Activated T-cell treated with anti-CD3 and anti-CD28 coated beads, Interleukin-2, amount 50 U/mL, for 4 hours (primary cell): ENCODE data around the gene BPGM. TPM values are rescaled to one million over a fixed set of nuclear protein-coding genes. Genes with fewer than 3 reads are reported as not detected.
A peak's percentile ranks its signal among the peaks of the same experiment; 100 is the strongest.

Experiments
- ATAC-seq, 2 donors: fragments of 200-7000 bp; cut with Tn5 transposase; one replicate each; pipeline ENCODE4 v1.10.0; 2021
- DNase-seq: peaks from one replicate; pipeline ENCODE4 v3.0.0-alpha.2; 2020
- H3K27me3 Mint-ChIP-seq: one replicate; pipeline ENCODE4 v1.8.0; 2021; ENCODE audit warnings: low read depth, mixed read lengths
- H3K36me3 Mint-ChIP-seq: one replicate; pipeline ENCODE4 v1.8.0; 2022; ENCODE audit warnings: mixed read lengths; ENCODE audit not compliant: insufficient read depth
- H3K4me1 Mint-ChIP-seq: one replicate; pipeline ENCODE4 v1.8.0; 2021; ENCODE audit warnings: low read depth, mixed read lengths
- H3K4me3 Mint-ChIP-seq: one replicate; pipeline ENCODE4 v1.8.0; 2021; ENCODE audit warnings: mild to moderate bottlenecking, moderate library complexity, mixed read lengths
- H3K9me3 Mint-ChIP-seq: one replicate; pipeline ENCODE4 v1.8.0; 2021; ENCODE audit warnings: mixed read lengths
- total RNA-seq, 3 donors: library from RNA; stranded (reverse); gene quantifications; one replicate each; pipeline ENCODE4 v1.2.1, GENCODE V29; 2021

BPGM gene
- total RNA-seq, 3 donors from 2014 or later, result 12.5 to 14.7 (median 13.4) TPM

DNA sequence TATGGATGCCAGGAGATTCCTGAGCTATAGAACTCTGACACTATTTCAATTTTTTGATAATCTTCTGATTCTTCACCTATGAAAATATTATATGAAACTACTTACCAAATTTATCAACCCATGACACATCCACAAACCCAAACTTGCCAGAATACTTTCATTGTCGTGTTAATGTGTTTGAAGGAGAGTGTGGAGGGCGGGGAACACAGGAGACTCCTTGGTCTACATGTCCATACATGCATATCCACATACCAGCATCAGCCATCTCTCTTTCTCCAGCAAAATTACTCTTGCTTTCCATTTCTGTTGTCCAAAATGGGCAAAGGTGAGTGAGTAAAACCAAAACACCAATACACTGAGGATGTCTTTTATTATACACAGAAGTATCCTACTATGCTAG, 23.5 kb upstream of the BPGM start:
- no peaks in the 10 kb centered on the region for H3K36me3 Mint-ChIP-seq
- H3K4me1 Mint-ChIP-seq, result no peaks in the 10 kb centered on the region
- no peaks in the 10 kb centered on the region for H3K9me3 Mint-ChIP-seq
- DNase-seq (no peak), ATAC-seq (no peak)
- H3K4me3 Mint-ChIP-seq, result no peak overlapping the region
- peaks cover 47% of the 10 kb centered on the region for H3K27me3 Mint-ChIP-seq

GRCh38 chr7:134625550-134625949, 21.1 kb upstream of the BPGM start:
- no peak for DNase-seq
- H3K9me3 Mint-ChIP-seq, result no peaks in the 10 kb centered on the region
- no peaks in the 10 kb centered on the region for H3K36me3 Mint-ChIP-seq
- no peak for ATAC-seq
- no peak overlapping the region for H3K4me3 Mint-ChIP-seq
- peaks cover 52% of the 10 kb centered on the region for H3K27me3 Mint-ChIP-seq
- no peaks in the 10 kb centered on the region for H3K4me1 Mint-ChIP-seq

GRCh38 chr7:134627109-134627774, 19.4 kb upstream of the BPGM start:
- ATAC-seq (no peak), DNase-seq (no peak)
- Mint-ChIP-seq H3K4me3 (no peak overlapping the region), H3K9me3 (no peaks in the 10 kb centered on the region), H3K36me3 (no peaks in the 10 kb centered on the region), H3K27me3 (peaks cover 45% of the 10 kb centered on the region), H3K4me1 (no peaks in the 10 kb centered on the region)

GRCh38 chr7:134627775-134628153, 18.9 kb upstream of the BPGM start:
- Mint-ChIP-seq H3K9me3 (no peaks in the 10 kb centered on the region), H3K4me3 (no peak overlapping the region), H3K4me1 (no peaks in the 10 kb centered on the region), H3K36me3 (no peaks in the 10 kb centered on the region), H3K27me3 (peaks cover 41% of the 10 kb centered on the region)
- ATAC-seq (no peak), DNase-seq (no peak)

GRCh38 chr7:134629445-134629844, 17.2 kb upstream of the BPGM start:
- peaks cover 36% of the 10 kb centered on the region for H3K27me3 Mint-ChIP-seq
- H3K36me3 Mint-ChIP-seq, result no peaks in the 10 kb centered on the region

GRCh38 chr7:134630237-134630636, 16.4 kb upstream of the BPGM start:
- Mint-ChIP-seq H3K4me1 (peaks cover 2% of the 10 kb centered on the region), H3K27me3 (peaks cover 28% of the 10 kb centered on the region), H3K9me3 (no peaks in the 10 kb centered on the region), H3K36me3 (no peaks in the 10 kb centered on the region), H3K4me3 (no peak overlapping the region)
- no peak for ATAC-seq
- DNase-seq, result no peak

More at GRCh38 chr7:134629445-134629844, 17.2 kb upstream of the BPGM start:
- Mint-ChIP-seq H3K4me1 (no peaks in the 10 kb centered on the region), H3K4me3 (no peak overlapping the region), H3K9me3 (no peaks in the 10 kb centered on the region)
- no peak for ATAC-seq
- no peak for DNase-seq

DNA sequence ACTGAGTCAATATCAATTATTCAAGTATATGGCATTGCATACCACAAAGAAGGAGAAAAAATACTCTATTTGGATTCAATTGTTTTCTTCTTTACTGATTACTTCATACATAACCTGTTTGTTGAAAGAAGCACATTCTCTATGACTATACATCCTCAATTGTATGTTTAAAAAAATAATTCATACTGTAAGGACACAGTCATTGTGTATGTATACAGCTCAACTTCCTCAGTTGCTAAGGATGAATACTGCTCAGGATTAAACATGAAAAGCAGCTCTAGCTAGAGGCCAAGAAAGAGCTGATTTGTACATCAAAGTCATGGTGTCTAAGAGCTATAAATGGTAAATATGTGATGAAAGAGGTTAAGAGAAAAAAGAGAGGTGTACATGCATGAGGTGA, 15.8 kb upstream of the BPGM start:
- Mint-ChIP-seq H3K4me3 (no peak overlapping the region), H3K4me1 (peaks cover 5% of the 10 kb centered on the region), H3K9me3 (no peaks in the 10 kb centered on the region), H3K27me3 (peaks cover 24% of the 10 kb centered on the region), H3K36me3 (no peaks in the 10 kb centered on the region)
- no peak for DNase-seq
- no peak for ATAC-seq

DNA sequence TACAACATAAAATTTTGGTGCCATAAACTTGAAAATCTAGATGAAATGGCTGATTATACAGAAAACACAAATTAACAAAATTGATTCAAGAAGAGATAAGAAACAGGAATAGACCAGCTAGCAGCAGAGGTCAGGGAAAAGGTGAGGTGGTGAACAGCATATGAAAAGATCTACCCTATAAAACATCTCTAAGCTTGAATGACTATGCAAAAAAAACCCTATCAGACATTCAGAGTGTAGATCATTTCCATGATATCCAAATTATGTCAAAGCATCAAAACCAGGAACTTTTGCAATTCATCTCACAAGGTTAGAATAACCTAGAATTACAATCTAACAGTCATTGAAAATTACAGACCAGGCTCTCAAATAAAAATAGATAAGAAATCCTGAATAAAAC, 14.6 kb upstream of the BPGM start:
- Mint-ChIP-seq H3K4me1 (peaks cover 15% of the 10 kb centered on the region), H3K9me3 (no peaks in the 10 kb centered on the region), H3K27me3 (peaks cover 19% of the 10 kb centered on the region), H3K36me3 (no peaks in the 10 kb centered on the region), H3K4me3 (no peak overlapping the region)
- no peak for ATAC-seq
- no peak for DNase-seq

DNA sequence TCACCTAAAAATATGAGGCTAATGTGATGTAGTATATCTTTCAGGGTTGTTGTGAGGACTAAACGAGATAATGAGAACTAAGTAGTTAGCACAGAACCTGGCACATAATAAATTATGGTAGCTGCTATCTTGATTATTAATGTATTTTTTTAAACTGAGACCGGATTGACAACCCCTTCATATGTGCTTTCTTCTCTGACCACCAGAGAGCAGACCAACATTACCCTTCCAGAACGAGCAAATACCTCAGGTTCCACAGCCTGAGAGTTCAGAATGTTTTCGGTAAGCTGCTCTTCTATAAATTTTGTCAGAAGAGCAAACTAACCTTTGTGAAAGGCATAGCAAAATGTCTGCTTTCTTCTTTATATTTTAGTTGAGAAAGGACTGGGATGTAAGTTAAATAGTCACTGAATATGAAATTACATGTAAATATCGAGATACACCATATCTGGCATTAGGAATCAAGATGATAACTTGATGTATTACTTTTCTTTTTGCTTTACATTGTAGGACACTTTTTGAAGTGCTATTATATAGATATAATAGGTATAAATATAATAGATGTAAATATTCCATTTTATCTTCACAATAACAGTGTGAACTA, 13.6 kb upstream of the BPGM start:
- Mint-ChIP-seq H3K4me3 (no peak overlapping the region), H3K27me3 (peaks cover 13% of the 10 kb centered on the region), H3K4me1 (peaks cover 20% of the 10 kb centered on the region), H3K9me3 (no peaks in the 10 kb centered on the region), H3K36me3 (peaks cover 3% of the 10 kb centered on the region)
- ATAC-seq (peak; percentile 61 to 62), DNase-seq (peak; percentile 16)

DNA sequence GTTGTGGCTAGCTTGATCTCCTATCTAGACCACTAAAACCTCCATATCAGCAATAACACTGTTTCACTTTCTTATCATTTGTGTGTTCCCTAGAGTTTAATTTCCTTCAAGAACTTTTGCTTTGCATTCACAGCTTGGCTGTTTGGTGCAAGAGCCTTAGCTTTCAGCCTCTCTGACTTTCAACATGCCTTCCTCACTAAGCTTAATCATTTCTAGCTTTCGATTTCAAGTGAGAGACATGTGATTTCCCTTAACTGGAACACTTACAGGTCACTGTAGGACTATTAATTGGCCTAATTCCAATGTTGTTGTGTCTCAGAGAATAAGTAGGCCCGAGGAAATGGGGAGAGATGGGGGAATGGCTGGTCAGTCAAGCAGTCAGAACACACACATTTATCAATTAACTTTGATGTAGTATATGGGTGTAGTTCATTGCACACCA, 10.6 kb upstream of the BPGM start:
- Mint-ChIP-seq H3K9me3 (no peaks in the 10 kb centered on the region), H3K4me3 (peak overlapping the region; percentile 6), H3K27me3 (no peaks in the 10 kb centered on the region), H3K36me3 (peaks cover 3% of the 10 kb centered on the region), H3K4me1 (peaks cover 30% of the 10 kb centered on the region)
- ATAC-seq (peak; percentile 60 to 67), DNase-seq (no peak)

GRCh38 chr7:134637441-134637840, 9.2 kb upstream of the BPGM start:
- Mint-ChIP-seq H3K4me1 (peaks cover 33% of the 10 kb centered on the region), H3K4me3 (no peak overlapping the region), H3K27me3 (no peaks in the 10 kb centered on the region), H3K9me3 (peaks cover 9% of the 10 kb centered on the region), H3K36me3 (peaks cover 3% of the 10 kb centered on the region)
- DNase-seq, result no peak
- ATAC-seq, result no peak

DNA sequence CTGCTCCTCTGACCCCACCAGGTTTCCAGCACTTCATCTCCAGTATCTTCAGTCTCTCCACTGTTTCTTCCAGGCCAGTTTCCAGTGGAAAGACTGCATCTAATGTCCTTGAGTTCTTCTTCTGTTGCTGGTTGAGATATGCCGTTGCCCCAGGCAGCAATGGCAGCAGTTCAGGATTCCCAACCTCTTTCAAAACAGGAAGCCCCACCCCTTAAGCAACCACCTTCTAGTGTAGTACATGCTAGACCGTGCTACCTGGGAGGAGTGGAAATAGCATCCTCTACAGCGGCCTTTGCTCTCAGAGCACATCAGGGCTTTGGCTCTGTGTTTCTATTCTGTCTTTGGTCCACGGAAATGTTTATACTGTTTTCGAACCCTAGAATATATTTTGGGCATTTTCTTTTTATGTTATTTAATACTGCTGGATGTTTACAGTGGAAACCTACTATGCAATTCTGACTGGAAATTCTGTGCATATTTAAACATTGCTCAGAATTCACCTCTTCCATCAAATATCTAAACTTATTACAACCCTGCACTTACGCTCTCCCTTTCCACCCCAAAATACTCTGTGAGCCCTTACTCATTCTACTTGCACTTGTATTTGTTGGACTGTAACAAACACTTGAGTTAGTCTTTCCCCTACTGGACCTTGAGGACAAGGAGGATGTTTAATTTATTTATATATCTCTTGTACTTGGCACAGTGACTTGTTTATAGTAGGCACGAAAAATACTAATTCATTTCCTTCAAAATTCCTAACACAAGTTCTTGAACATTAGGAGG, 8.5 kb upstream of the BPGM start:
- no peaks in the 10 kb centered on the region for H3K27me3 Mint-ChIP-seq
- DNase-seq (no peak), ATAC-seq (no peak)
- H3K36me3 Mint-ChIP-seq, result peaks cover 3% of the 10 kb centered on the region
- H3K9me3 Mint-ChIP-seq, result peaks cover 9% of the 10 kb centered on the region
- H3K4me3 Mint-ChIP-seq, result no peak overlapping the region
- H3K4me1 Mint-ChIP-seq, result peaks cover 33% of the 10 kb centered on the region

DNA sequence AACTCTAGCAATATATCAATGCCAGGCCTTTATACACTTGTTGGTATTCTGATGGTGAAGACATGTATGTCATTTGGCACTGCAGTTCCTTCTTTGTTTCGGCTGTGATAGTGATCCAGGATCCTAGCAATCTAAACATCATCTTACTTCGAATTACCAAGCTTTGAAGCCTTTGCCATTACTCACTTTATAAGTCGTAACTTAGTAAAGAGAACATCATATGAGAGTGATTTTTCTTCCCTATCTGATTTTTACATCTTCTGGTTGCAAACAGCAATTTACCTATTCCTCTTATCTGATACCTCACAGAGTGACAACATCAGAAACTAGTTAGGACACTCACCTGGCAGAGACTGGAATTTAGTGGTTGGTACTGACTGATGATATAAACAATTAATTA, 7.6 kb upstream of the BPGM start:
- Mint-ChIP-seq H3K27me3 (no peaks in the 10 kb centered on the region), H3K4me1 (peaks cover 33% of the 10 kb centered on the region), H3K4me3 (no peak overlapping the region), H3K9me3 (peaks cover 9% of the 10 kb centered on the region), H3K36me3 (peaks cover 3% of the 10 kb centered on the region)
- DNase-seq (no peak), ATAC-seq (no peak)

GRCh38 chr7:134639683-134640279, 6.9 kb upstream of the BPGM start:
- Mint-ChIP-seq H3K9me3 (peaks cover 9% of the 10 kb centered on the region), H3K27me3 (no peaks in the 10 kb centered on the region), H3K4me1 (peaks cover 36% of the 10 kb centered on the region), H3K4me3 (no peak overlapping the region), H3K36me3 (peaks cover 5% of the 10 kb centered on the region)
- DNase-seq, result no peak
- no peak for ATAC-seq
